Endodermal cell (in vitro differentiated cells): Measurements from ENCODE around the gene RGS19. TPM values are rescaled to one million over a fixed set of nuclear protein-coding genes. Genes with fewer than 3 reads are reported as not detected.
A peak's percentile ranks its signal among the peaks of the same experiment; 100 is the strongest.

Experiments used
- DNase-seq: peaks from one replicate; pipeline ENCODE4 v3.0.0-alpha.2; 2017
- H3K27ac ChIP-seq: 2 replicates; pipeline ENCODE4 v1.5.1; 2013; ENCODE audit warnings: mild to moderate bottlenecking, low read depth, low read length, moderate library complexity
- H3K27me3 ChIP-seq: 2 replicates; pipeline ENCODE4 v1.6.1; 2013; ENCODE audit warnings: mild to moderate bottlenecking, low read length, moderate library complexity; ENCODE audit not compliant: insufficient read depth, control insufficient read depth, poor library complexity, severe bottlenecking
- H3K36me3 ChIP-seq: 2 replicates; pipeline ENCODE4 v1.7.0; 2013; ENCODE audit warnings: mild to moderate bottlenecking, low read length, moderate library complexity; ENCODE audit not compliant: control insufficient read depth, insufficient read depth
- H3K4me1 ChIP-seq: one replicate; pipeline ENCODE4 v1.7.0; 2013; ENCODE audit warnings: low read length; ENCODE audit not compliant: control insufficient read depth, insufficient read depth
- H3K4me3 ChIP-seq: 2 replicates; pipeline ENCODE4 v1.5.1; 2013; ENCODE audit warnings: mild to moderate bottlenecking, low read length, moderate library complexity
- H3K9ac ChIP-seq: 2 replicates; pipeline ENCODE4 v1.6.1; 2013; ENCODE audit warnings: mild to moderate bottlenecking, low read length, moderate library complexity; ENCODE audit not compliant: poor library complexity, severe bottlenecking; ENCODE audit errors: extremely low read depth
- H3K9me3 ChIP-seq: 2 replicates; pipeline ENCODE4 v1.6.1; 2013; ENCODE audit warnings: mild to moderate bottlenecking, low read length, moderate library complexity; ENCODE audit not compliant: control insufficient read depth
- H3K27ac Mint-ChIP-seq: 2 replicates; pipeline ENCODE4 v1.8.0; 2020; ENCODE audit warnings: mixed read lengths
- H3K27me3 Mint-ChIP-seq: 2 replicates; pipeline ENCODE4 v1.8.0; 2021; ENCODE audit warnings: mild to moderate bottlenecking, mixed read lengths; ENCODE audit not compliant: insufficient read depth
- H3K36me3 Mint-ChIP-seq: 2 replicates; pipeline ENCODE4 v1.8.0; 2020; ENCODE audit warnings: low read depth, mixed read lengths
- H3K4me1 Mint-ChIP-seq: 2 replicates; pipeline ENCODE4 v1.8.0; 2020; ENCODE audit warnings: mixed read lengths
- H3K4me3 Mint-ChIP-seq: 2 replicates; pipeline ENCODE4 v1.8.0; 2020; ENCODE audit warnings: mild to moderate bottlenecking, moderate library complexity, mixed read lengths
- H3K9me3 Mint-ChIP-seq: 2 replicates; pipeline ENCODE4 v1.8.0; 2020; ENCODE audit warnings: mild to moderate bottlenecking, mixed read lengths
- CTCF ChIP-seq: fragments of 200-600 bp; sonication (generic); conservative IDR thresholded peaks from 2 replicates; pipeline ENCODE4 v1.5.0; 2021; ENCODE audit warnings: antibody characterized with exemption, mild to moderate bottlenecking
- WGBS, 2 experiments: methylation state at CpG; one replicate each; pipeline versions ENCODE4 v1.1.5 to v1.1.7; 2013; ENCODE audit warnings: missing lambda C conversion rate in 2 of 2, mixed read lengths in 1 of 2; ENCODE audit not compliant: insufficient coverage in 1 of 2, insufficient read length in 1 of 2; 5-methylcytosine and 5-hydroxymethylcytosine counted together
- total RNA-seq, 2 donors: library from RNA; stranded (reverse); fragmentation: NEBNext Ultra II Directional in 1 of 2; extraction: Animal tissue kit (Norgen Biotek cat#: 25700) in 1 of 2; gene quantifications; 2 replicates in 1 of 2; 3 replicates in 1 of 2; pipeline ENCODE4 v1.2.1, GENCODE V29; 2021

RGS19 gene
- total RNA-seq, 2 donors from 2014 or later, result 14.6 to 15.8 TPM

DNA sequence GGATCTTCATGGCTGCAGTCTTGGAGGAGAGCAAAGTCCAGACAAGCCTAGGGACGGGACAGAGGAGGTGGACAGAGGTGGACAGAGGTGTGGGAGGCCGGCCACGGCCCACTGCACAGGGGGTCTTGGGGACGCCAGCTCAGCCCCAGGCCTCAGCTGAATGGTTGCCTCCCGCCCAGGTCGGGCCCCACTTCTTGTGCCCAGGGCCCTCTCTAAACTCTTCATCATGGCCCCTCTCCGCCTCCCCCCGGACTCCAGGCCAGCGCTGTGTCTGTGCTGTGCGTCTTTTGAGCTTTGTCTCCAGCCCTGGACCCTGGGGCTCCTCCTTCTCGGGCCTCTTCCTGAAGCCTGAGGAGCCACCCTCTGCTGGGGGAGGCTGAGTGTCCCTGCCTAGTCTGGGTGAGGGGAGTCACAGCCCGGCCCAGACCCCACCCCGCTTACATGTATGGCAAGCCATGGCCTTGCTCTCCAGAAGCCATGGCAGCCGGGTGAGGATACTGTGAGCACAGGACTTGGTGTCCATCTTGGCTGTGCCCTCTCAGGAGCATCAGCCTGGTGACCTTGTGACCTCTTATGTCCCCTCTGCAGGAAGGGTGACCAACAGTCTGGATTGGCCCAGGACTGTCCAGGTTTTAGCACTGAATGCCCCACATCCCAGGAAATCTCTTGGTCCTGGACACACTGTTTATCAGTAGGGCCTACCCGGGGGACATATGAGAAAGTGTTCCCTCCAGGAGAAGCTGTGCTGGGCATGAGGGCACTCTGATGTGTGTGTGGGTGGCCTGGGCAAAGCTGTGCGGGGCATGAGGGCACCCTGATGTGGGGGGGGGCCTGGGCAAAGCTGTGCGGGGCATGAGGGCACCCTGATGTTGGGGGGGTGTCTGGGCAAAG lies 37.5 kb upstream of the RGS19 start:
- no peaks in the 10 kb centered on the region for H3K36me3 Mint-ChIP-seq
- H3K36me3 ChIP-seq, result no peaks in the 10 kb centered on the region
- H3K9ac ChIP-seq, result no peak overlapping the region
- H3K27ac ChIP-seq, result no peak overlapping the region
- no peak overlapping the region for H3K4me3 Mint-ChIP-seq
- no peak for TF ChIP-seq CTCF
- H3K27me3 Mint-ChIP-seq, result peaks cover 3% of the 10 kb centered on the region
- H3K4me3 ChIP-seq, result no peak overlapping the region
- no peaks in the 10 kb centered on the region for H3K4me1 ChIP-seq
- WGBS, 2 experiments, result 84 to 97% methylated on average over 4 to 17 of the region's 17 CpGs
- H3K9me3 ChIP-seq, result no peaks in the 10 kb centered on the region
- H3K27me3 ChIP-seq, result peaks cover 6% of the 10 kb centered on the region
- H3K27ac Mint-ChIP-seq, result no peak overlapping the region
- peak; percentile 34 for DNase-seq
- no peaks in the 10 kb centered on the region for H3K9me3 Mint-ChIP-seq
- no peaks in the 10 kb centered on the region for H3K4me1 Mint-ChIP-seq

DNA sequence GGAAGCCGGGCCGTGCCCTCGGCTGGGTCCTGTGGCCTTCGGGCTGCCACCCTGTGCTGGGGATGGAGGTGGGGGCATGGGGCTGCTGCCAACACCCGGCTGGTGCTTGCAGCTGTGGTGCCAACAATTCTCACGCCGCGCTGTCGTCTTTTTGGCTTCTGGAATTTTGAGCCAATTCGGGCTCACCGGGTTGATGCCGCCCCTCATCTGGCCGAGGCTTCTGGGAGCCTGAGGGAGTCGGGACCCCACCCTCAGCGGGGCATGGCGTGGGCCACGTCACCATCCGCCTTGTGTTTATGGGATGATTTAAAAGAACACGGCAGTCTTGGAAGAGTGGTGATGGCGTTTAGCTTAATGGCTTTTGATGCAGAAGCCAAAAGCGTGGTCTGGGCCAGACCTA lies 36.7 kb upstream of the RGS19 start:
- H3K9ac ChIP-seq, result no peak overlapping the region
- H3K4me3 Mint-ChIP-seq, result no peak overlapping the region
- TF ChIP-seq CTCF, result no peak

DNA sequence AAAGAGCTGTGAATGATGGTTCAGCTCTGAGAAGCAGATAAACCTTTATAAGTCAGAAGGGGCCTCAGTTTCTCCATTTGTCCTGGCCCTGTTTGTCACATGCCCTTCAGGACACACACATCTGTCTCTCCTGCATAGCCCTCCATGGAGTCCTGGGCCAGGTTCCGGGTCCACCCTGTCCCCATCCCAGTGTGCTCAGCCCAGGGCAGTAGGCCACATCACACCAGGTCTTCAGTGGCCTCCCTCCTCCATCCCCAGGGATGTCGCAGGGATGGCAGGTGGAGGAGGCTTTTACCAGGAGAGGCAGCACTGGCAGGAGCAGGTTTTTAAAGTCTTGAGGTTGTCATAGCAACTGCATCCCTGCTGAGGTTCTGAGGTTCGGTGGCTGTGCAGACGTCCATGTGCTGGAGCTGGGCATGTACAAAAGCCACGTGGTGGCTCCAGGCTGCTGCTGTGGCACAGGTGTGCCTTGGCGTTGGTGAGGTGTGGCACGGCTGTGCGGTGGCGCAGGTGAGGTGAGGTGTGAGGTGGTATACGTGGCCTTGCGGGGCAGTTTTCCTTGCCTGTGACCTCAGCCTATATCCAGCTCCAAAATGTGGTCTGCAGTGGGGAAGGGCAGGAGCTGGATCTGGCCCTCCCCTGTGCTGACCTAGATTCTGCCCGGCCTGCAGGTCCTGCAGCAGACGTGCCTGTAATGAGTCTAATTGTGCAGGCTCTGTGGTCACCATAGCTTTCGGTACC lies 36.0 kb upstream of the RGS19 start:
- no peak overlapping the region for H3K4me3 ChIP-seq
- no peaks in the 10 kb centered on the region for H3K36me3 ChIP-seq
- no peak overlapping the region for H3K27ac Mint-ChIP-seq
- H3K27me3 Mint-ChIP-seq, result no peaks in the 10 kb centered on the region
- DNase-seq, result peak; percentile 38
- H3K9me3 ChIP-seq, result no peaks in the 10 kb centered on the region
- no peak overlapping the region for H3K4me3 Mint-ChIP-seq
- no peaks in the 10 kb centered on the region for H3K36me3 Mint-ChIP-seq
- no peaks in the 10 kb centered on the region for H3K4me1 Mint-ChIP-seq
- WGBS, 2 experiments, result 71 to 84% methylated on average over 8 to 14 of the region's 14 CpGs
- H3K27ac ChIP-seq, result no peak overlapping the region
- TF ChIP-seq CTCF, result no peak
- no peaks in the 10 kb centered on the region for H3K9me3 Mint-ChIP-seq
- no peaks in the 10 kb centered on the region for H3K27me3 ChIP-seq
- H3K4me1 ChIP-seq, result no peaks in the 10 kb centered on the region
- no peak overlapping the region for H3K9ac ChIP-seq

More for the DNA sequence above, 36.7 kb upstream of the RGS19 start:
- Mint-ChIP-seq H3K36me3 (no peaks in the 10 kb centered on the region), H3K9me3 (no peaks in the 10 kb centered on the region), H3K27ac (no peak overlapping the region), H3K27me3 (no peaks in the 10 kb centered on the region), H3K4me1 (no peaks in the 10 kb centered on the region)
- DNase-seq, result no peak
- no peak overlapping the region for H3K4me3 ChIP-seq
- no peaks in the 10 kb centered on the region for H3K36me3 ChIP-seq
- no peaks in the 10 kb centered on the region for H3K27me3 ChIP-seq
- no peaks in the 10 kb centered on the region for H3K4me1 ChIP-seq
- no peaks in the 10 kb centered on the region for H3K9me3 ChIP-seq
- 90 to 93% methylated on average over 19 to 21 of the region's 21 CpGs for WGBS, 2 experiments
- no peak overlapping the region for H3K27ac ChIP-seq
